NCI-H1417 treated with DMSO at 0.1 percent for 48 hours (cell line): ENCODE measurements around the gene SCIN.
A peak's percentile ranks its signal among the peaks of the same experiment; 100 is the strongest.
"Not testable (repeated sequence)": the region's sequence is repeated elsewhere in the genome, so short reads cannot be mapped to it uniquely, and the experiment has no call there.

Experiments
- DNase-seq: peaks from one replicate; lab custom pipeline; 2025; lab: John Stamatoyannopoulos, UW

Gene SCIN

DNA sequence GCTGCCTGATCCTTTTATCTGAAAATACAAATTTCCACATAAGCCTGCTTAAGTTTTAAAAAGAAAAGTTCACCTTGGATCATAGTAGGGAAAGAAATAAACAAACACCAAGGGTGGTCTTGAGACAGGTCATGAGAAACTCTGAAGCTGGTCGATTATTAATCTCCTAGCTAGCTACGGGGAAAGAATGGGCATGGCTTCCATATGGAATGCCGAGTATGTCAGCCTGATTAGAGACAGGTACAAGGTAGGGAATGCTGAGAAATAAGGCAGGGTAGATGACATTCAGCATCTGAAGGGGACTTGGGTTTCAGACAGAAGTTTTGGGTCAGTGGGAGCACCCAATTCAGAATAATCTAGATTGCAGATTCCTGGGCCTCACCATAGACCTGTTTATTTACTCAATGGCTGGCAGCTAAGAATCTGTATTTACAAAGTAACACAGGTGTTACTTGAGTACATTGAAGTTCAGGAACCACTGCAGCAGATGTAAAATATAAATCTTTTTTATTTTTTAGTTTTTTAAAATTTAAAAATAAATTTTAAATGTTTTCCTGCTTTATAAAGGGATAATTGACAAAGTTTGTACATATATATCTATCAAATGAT, 49.0 kb downstream of the SCIN start:
- no peak for DNase-seq

DNA sequence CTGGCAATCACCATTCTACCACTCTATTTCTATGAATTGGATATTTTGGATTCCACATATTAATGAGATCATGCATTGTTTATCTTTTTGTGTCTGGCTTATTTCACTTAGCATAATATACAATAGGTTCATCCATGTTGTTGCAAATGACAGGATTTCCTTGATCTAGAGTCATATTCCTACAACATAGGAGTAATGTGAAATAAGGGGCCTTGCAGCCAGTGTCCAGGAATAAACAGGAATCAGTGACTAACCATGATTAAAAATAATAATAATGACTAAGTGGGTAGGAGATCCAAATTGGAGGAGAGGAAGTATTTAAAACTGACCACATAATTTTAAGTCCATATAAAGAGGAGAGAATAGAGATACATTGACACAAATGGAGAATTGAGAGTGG, 49.9 kb downstream of the SCIN start:
- no peak for DNase-seq

DNA sequence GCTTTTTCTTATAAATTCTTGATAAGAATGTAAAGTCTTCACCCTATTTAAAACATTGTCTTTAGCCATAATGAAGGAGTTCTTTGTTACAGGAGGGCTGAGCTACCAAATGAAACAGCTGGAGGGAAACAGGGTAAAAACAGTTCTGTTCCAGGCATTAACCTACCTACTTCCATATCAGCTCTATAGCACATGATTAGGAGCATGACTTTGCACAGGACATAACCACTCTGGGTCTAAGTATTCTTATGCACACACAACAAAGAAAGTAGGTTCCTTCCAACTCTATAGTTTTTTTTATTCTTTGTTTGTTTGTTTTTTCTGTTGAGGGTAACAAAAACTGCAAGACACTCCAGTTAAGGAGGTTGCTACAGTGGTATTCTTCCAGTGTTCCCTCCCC, 52.7 kb downstream of the SCIN start:
- DNase-seq, result no peak

DNA sequence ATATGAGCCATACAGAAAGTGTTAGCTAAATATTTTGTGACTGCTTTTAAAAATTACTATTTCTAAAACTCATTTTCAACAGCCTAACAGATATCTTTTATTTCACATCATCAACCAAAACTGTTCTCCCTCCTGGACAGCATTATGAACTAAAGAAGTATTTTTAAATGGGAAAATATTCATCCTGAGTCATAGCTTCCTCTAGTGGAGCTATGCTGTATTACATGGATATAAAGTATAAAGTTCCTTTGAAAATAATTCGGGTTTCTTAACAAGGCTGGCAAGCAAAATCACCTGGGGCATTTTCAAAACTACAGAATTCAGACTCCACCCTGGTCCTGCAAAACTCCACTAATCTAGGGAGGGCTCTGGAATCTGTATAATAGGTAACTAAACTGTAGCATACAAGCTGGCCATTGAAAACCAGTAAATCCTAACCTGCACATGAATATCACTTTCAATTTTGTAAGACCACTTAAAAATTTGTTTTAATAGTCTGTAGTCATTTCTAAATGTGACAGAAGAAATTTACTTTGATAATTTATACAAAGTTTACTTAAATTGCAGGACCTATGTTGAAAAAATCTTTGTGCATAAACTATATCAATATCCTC, 53.5 kb downstream of the SCIN start:
- DNase-seq, result no peak

DNA sequence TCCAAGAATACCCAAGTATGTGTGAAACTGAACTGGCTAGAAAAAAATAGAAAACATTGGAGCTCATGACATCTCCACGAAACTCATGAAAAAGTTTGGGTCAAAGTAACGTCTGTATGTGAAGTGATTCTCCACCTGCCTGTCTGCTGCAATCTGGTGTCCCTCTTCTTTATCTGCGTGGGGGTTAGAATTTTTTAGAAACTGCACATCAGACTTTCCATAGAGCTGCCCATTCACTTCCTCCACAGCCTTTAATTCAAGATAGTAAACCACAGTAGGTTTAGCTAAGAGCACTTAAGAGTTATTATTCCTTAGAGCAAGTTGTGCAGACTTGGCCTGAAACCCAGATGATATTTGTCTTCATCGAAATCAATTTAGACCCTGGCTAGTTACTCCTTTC, 55.3 kb downstream of the SCIN start:
- DNase-seq, result no peak

DNA sequence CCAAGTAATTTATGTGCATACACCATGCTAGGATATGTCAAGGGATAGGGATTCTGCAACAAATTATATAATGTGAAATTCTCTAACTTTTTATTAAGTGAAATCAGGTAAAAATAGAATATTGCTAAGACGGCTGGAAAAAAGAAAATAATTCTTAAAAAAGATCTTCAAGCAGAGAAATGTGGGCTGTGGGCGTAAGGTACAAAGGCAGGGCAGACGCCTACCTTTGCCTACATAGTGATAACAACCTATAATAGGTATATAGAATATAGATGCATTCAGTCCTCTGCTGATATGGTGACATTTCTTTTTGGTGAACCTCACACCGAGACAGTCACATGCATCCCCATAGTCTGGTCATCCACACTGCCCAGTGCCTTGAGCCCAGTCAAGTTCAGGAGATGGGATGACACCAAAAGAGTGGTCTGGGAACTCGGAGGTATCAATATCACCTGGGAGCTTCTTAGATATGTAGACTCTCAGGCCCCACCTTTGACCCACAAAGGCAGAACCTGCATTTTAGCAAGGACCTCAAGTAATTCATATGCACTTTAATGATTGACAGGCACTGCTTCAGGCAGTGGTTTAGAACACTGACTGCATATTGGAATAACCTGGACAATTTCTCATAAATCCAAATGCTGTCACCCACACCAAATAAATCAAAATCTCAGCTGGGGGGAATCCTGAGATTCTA, 59.4 kb downstream of the SCIN start:
- no peak for DNase-seq

DNA sequence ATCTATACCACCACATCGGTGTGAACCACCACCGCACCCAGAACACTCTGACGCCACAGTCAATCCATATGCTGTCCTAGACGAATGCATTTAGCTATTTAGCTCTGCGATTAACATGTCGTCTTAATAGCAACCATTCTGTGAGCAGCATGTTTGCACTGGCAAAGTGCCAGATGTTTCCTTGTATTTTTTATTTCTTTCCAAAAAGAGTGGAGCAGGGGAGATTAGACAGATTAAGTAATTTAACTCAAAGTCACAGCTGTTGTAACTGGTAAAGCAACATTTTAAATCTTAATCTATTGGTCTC, 59.9 kb downstream of the SCIN start:
- peak; percentile 70 for DNase-seq

DNA sequence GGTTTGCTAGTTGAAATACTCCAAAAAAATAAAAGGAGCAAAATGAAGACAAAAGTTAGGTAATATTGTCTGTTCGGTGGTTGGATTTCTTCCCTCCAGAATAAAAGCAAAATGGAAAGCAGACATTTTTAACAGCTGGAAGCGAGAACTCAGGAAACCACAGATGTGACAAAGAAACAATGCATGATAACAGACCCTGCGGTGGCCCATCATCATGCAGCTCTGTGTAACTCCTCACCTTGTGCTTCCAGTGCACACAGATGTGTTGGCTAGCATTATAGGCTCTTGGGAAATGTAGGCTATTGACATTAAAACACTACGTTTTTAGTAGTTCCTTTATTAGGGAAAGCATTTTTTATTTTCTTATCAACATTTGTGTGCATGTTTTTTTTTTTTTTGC, 63.1 kb downstream of the SCIN start:
- no peak for DNase-seq

DNA sequence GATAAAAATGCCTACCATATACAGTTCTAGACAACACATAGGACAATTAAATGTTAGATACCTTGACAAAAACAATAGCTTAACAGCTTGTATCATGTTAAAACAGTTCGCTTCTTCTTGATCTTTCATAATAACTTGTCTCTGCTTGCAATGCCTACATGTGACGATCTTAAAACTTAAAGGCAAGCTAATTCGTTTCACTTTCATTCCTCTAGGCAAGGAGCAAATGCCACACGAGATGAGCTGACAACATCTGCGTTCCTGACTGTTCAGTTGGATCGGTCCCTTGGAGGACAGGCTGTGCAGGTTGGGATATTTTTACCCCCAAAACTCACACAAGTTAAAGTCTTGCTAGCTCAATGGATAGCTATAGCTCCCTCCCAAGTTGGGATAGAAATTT, 65.3 kb downstream of the SCIN start:
- DNase-seq, result no peak

DNA sequence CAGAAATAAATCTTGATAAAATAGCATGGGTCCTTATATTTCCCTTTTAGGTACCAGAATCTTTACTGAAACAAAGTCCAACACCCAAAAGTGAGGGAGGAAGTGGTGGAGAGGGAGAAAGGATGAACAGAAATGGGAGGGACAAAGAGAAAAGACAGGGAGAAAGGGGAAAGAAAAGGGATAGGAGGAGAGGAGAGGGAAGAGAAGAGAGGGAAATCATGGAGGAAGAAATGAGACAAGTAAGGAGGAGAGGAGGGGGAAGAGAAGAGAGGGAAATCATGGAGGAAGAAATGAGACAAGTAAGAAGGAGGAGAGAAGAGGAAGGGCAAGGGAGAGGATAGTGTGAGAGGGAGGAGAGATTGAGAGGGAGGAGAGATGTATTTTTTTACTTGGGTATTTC, 66.8 kb downstream of the SCIN start:
- no peak for DNase-seq

DNA sequence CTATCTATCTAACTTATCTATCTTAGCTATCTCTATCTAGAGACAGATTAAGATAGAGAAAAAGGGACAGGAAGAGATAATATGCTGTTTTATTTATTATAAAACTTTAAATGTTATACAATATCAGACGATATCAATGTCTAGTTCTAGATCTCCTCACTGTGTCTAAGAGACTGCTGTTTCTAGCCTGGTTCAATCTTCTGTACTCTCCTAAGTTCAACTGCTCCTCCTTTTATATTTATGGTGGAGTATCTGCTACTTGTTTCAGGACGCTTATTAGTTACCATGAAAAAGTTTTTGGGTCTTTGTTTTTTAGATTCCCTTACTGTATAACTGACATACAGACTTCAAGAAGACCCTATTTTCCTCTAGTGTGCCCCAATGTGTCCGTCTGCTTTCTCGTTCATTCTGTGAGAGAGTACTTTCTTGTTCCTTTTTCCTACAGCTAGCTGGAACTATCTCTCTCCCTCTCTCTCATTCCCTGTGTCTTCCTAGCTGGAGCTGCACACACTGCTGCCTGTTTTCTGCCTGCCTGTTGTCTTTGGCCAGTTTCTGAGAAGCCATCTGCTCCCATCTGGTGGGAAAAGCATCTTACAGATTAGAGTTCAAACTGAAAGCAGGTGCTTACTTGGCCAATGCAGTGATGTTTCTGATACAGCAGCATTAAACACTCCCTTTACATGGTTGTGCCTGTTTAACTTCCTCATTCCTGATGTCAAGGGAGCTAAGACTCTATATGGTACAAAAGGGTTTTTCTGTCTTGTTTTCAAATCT, 67.5 kb downstream of the SCIN start:
- DNase-seq, result no peak

DNA sequence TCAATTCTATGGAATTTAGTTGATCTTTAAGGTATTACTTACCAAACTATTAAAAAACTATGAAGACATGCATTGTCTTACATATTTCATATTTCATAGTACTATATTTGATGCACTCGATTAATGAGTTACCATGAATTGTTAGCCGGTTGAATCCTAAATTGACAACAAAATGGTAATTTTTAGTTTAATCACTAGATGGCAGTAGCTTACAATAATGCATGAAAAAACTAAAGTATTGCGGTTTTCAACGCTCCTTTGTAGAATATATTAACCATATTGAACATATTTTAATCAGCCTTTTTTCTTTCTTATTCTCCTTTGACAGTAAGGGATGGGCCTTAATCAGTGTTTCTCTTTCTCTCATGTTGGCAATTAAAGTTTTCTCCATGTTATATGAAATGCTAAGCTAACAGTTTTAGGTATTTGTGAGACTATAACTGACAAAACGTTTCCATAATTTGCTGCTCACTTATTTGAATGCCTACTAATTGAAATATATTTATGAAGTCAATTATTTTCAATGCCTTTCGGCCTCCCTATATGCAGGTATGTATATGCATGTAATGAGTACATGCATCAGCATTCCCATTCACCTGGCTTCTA, 68.4 kb downstream of the SCIN start:
- DNase-seq, result no peak

DNA sequence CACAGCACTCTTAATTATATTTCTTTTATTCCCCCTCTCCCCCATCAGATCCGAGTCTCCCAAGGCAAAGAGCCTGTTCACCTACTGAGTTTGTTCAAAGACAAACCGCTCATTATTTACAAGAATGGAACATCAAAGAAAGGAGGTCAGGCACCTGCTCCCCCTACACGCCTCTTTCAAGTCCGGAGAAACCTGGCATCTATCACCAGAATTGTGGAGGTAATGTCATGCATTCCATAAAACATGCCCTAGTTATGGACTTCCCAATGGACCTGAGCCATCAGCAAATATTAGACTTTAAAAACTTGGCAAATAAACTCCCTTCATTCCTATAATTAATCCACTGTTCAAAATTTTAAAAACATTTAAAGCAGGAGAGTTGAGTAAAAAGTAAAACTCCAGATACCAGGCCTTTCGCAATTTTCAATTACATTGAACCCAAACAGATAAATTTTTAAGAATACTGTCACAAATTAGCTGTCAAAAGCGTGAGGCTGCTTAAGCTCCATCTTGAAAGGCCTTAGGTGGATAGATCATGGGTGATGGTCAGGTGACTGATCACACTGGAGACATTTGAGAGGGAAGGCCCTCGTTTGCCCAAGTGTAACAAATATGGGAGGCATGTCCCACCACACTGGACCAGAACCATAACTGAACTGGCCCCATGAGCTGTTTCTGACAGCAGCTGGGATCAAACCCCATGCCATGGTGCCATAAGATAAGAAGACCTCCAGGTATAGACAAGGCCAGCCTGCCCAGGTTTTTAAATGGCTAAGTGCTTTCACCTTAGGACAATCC, 70.0 kb downstream of the SCIN start:
- DNase-seq, result no peak

DNA sequence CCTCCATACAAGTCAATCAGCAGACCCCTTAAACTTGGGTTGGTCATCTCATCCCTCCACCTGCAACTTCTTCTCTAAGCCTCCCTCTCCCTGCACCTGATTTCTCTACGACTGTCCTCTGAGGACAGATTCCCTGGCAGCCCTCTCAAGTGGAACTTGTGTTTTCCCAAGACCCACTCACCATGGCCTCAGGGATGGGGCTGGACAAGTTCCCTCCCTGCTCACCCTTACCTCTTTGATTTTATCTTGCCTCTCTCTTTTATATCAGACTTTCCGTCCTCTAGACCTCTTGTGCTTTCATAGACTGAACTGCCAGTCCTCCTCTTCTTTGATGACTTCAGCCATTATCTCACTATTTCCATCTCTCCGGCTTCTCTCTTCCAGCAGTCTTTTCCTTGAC, 70.7 kb downstream of the SCIN start:
- no peak for DNase-seq

DNA sequence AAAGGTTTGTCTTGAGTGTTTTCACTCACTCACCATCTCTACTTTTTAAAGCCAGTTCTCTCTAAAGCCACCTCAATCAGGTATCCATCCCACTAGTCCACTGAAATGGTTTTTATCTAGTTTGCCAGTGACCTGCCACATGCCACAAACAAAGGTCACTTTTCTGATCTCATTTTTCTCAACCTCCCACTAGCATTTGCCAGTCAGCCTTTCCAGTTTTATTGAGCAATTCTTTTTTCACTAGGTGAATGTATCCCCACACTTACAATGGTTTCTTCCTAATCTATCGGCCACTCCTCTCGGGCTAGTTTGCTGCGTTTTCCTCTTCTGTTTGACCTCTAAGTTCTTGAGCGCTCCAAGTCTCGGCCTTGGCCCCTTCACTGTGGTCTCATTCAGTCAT, 72.0 kb downstream of the SCIN start:
- DNase-seq, result no peak

DNA sequence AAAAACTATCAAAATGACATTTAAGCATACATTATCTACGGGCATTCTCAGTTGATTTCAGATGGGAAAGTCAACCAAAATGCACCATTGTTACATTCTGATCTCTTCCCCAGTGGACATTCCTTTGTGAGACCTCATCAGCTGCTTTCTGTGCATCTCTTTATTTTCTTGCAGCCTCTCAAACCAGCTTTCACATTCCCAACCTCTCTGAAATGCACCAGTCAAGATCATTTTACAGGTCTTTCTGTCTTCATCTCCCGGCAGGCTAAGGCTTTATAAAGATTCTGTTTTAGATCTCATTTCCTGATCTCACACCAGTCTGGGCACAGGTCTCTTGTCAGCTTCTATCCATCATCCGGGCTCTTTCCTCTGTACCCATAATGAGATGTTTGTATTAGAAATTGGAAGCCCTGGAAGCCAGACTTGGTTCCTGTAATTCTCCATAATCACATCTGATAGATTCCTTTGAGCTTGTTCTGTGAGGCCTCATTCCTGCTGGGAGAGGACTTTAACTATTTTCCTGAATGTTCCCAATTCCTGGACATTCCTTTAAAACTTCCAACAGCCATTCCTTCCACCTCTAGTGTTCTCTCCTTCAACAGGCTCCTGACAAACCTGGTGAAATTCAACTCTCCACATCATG, 72.6 kb downstream of the SCIN start:
- DNase-seq, result no peak

DNA sequence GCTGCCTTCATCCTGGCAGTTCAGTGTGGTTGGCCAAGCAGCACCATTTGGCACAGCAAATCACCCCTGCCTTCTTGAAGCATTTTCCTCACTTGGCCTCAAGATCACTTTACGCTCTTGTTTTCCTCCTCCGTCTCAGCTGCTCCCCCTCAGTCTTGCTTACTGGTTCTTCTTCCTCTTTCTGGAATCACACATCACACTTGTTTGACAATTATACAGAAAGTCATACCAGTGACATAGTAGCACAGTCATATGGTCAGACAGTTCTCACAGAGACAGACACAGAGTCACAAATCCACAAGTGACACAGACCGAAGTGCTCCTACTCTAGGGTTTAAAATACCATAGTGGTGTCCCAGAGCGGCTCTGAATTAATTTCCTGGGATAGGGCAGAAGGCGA, 73.1 kb downstream of the SCIN start:
- DNase-seq, result no peak

DNA sequence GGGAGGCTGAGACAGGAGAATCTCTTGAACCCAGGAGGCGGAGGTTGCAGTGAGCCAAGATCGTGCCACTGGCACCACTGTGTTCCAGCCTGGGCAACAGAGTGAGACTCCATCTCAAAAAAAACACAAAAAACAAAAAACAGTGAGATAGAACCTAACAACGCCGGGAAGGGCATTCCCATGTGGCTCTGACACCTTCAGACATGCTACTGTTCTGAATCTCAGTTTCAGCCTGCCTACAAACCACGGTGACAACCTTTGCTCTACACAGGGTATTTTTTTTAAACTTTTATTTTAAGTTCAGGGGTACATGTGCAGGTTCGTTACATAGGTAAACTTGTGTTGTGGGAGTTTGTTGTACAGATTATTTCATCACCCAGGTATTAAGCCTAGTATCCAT, 74.7 kb downstream of the SCIN start:
- DNase-seq, result not testable (repeated sequence)

DNA sequence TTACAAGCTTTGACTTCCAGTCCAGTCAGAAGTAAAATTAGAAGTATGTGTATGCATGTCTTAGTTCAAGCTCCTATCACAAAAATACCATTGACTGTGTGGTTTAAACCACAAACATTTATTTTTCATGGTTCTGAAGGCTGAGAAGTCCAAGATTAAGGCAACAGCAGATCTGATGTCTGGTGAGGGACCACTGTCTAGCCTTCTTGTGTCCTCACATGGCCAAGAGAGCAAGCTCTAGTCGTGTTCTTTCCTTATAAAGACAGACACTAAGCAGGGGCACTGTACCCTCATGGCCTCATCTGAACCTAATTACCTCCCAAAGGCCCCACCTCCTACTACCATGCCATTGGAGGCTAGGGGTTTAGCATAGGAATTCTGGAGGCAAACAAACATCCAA, 75.6 kb downstream of the SCIN start:
- DNase-seq, result no peak

DNA sequence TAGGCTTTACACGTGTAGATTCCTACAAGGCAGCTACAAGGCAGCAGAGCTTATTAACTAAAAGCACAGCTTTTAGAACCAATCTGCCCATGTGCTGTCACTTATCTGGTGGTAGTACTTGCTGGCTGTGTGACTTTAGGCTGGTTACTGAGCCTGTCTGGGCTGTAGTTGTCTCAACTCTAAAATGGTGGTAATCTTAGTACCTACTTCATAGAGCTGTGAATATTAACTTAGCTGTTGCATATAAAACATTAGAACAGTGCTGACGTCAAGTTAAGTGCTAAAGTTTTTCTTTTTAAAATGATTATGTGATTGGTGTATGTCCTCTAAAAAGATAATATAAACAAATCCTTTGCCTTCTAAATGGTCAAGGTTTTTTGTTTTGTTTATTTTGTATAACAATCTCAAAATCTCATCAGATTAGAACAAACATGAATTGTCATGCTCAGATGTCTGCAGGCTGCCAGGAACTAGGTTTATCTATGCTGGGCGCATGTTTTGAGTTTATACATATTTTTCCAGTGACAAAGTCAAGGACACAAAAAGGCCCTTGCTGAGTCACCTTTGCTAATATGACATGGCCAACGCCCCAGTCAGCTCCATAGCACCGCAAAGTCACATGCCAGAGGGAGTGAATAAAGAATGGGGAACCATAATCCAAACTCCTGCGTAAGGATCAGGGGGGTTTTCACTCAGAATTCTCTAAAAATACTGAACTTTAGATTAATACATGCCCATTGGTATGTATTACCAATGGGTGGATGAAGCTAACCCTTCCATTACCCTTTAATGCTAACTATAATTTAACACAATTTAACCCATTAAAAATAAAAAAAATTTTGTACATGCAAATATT, 77.1 kb downstream of the SCIN start:
- no peak for DNase-seq
